Right renal pelvis (tissue), 4 donors: ENCODE data around the gene ARID1B. TPM values are rescaled to one million over a fixed set of nuclear protein-coding genes. Genes with fewer than 3 reads are reported as not detected.
"Not testable (repeated sequence)": the region's sequence is repeated elsewhere in the genome, so short reads cannot be mapped to it uniquely, and the experiment has no call there.

Experiments used
- DNase-seq, 4 donors: peaks; one replicate each; pipeline ENCODE4 v3.0.0-alpha.2; 2013; ENCODE audit warnings: low read depth in 4 of 4, low spot score in 3 of 4, missing footprints in 1 of 4
- polyA plus RNA-seq, 4 donors: library from polyadenylated mRNA; unstranded; fragments of 120-200 nt; gene quantifications; one replicate each; pipeline ENCODE4 v1.2.1, GENCODE V29; 2013; ENCODE audit not compliant: insufficient read length in 4 of 4

The ARID1B gene
- polyA plus RNA-seq, 4 donors, result 64.5 to 84.5 (median 70.6) TPM

GRCh38 chr6:157139054-157139708 lies 362.0 kb downstream of the ARID1B start:
- no peak for DNase-seq

- DNase-seq, result no peak
Measured at GRCh38 chr6:157143171-157143889, 366.2 kb downstream of the ARID1B start.

GRCh38 chr6:157143890-157144798 lies 367.0 kb downstream of the ARID1B start:
- DNase-seq, result no peak

- no peak for DNase-seq
Measured at GRCh38 chr6:157144859-157145568, 367.8 kb downstream of the ARID1B start.

- no peak for DNase-seq
Measured at GRCh38 chr6:157145656-157146285, 368.6 kb downstream of the ARID1B start.

- DNase-seq, result not testable (repeated sequence)
Measured at GRCh38 chr6:157147054-157148026, 370.2 kb downstream of the ARID1B start.

GRCh38 chr6:157148391-157149323 lies 371.5 kb downstream of the ARID1B start:
- no peak for DNase-seq

- no peak for DNase-seq
Measured at GRCh38 chr6:157150076-157150475, 372.9 kb downstream of the ARID1B start.

- no peak for DNase-seq
Measured at GRCh38 chr6:157151029-157151428, 373.9 kb downstream of the ARID1B start.

- DNase-seq, result no peak
Measured at GRCh38 chr6:157151989-157152388, 374.8 kb downstream of the ARID1B start.

GRCh38 chr6:157152556-157152955 lies 375.4 kb downstream of the ARID1B start:
- DNase-seq, result no peak

- no peak for DNase-seq
Measured at GRCh38 chr6:157155804-157156203, 378.6 kb downstream of the ARID1B start.

- no peak for DNase-seq
Measured at GRCh38 chr6:157157258-157157657, 380.1 kb downstream of the ARID1B start.

- DNase-seq, result no peak
Measured at GRCh38 chr6:157158456-157158855, 381.3 kb downstream of the ARID1B start.

- no peak for DNase-seq
Measured at GRCh38 chr6:157158897-157159296, 381.7 kb downstream of the ARID1B start.

GRCh38 chr6:157159348-157159747 lies 382.2 kb downstream of the ARID1B start:
- no peak for DNase-seq

- no peak for DNase-seq
Measured at GRCh38 chr6:157161912-157162311, 384.7 kb downstream of the ARID1B start.
